HG02642 (cell line): ENCODE data around the gene FYCO1.

ENCODE experiments used
- ATAC-seq: cut with Tn5 transposase; IDR thresholded peaks from one replicate; pipeline ENCODE4 v1.9.1; 2021; ENCODE audit warnings: mild to moderate bottlenecking; ENCODE audit not compliant: unreplicated experiment, poor library complexity

The FYCO1 gene

GRCh38 chr3:45985532-45986302 is 9.9 kb downstream of the FYCO1 start:
- no peak for ATAC-seq

DNA sequence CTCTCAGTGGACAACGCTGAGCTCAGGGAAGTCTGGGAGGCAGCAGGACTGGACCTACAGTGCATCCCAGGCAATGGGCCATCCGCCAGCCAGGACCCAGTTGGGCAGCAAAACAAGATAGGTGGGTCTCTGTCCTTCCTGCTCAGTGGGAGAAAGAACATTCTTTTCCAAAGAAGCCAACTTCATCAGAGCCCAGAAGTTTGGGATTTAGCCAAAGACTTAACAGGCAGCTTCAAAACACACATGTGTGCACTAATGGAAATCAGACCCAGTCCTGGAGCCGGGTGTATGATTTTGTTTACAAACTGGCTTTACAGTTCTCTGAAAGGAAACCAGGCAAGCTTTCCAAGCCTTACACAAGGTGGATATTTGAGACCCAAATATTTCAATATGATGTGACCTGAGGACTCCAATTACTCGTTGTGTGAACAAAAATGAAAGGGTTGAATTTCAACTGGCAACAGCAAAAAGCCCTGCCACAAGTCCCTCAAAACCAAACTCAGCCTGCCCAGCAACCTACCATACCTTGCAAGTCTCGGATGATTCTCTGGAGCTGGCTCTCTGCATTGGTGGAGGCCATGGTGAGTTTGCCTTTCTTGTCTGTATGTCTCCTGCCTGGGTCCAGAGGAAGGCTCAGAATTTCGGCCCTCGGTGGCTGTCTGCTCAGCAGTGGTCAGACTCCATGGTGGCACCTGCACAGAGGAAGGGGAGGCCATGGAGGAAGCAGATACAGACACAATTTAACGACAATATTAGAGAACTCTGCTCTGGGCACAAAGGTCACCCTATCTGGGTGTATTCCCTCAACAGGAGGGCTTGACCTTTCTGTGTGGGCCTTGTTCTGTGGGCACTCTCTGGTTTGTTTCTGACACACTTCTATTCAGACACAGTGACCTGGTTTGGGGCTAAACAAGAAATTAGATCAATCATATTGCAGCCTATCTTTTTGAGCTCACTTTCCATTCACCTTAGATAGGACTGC is 11.0 kb downstream of the FYCO1 start:
- no peak for ATAC-seq

GRCh38 chr3:45983770-45984169 is 11.9 kb downstream of the FYCO1 start:
- ATAC-seq, result no peak

DNA sequence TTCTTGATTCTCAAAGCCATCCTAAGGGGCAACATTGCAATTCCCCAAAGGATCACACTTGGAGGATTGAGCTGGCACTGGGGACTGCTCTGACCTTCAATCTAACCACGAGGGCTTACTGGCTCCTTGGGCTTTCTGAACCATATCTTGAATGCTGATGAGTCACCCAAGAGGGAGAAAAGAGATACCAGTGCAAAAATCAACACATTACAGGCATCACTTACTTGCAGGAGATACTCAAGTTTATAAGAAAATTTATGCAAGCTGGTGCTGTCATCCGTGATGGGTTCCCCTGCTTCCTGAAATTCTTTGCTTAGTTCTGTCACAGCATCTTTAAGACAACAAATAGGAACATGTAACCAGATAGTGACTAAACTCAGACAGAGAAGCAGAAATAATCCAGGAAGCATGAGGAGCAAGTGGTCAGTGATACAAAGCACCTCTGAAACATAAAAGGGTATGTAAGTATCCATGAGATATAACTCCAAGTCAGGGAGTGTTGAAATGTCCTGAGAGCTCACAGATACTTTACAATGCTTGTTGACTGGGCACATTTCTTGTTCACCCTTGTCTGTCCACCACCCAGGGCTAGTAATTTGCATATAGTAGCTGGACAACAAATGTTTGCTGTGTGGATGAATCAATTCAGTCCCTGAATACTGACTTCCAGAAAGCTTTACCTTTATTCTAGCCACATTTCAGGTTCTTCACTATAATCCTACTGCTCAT is 14.1 kb downstream of the FYCO1 start:
- ATAC-seq, result no peak

DNA sequence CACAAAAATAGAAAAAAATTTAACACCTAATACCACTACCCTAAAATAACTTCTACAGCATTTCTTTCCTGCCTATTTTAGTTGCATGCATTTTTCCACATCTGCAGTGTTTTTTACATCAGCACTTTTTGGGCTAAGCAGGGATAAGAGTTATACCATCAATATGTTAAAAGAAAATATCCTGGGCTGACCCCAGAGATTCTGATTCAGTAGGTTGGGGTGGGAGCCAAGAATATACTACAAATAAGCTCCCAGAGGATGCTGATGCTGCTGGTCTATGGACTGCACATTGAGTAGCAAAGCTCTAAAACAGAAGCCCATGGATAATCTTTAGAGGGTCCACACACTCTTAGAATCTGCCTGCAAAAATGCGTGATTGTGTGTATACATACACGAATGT is 14.8 kb downstream of the FYCO1 start:
- no peak for ATAC-seq

GRCh38 chr3:45980229-45980813 is 15.3 kb downstream of the FYCO1 start:
- no peak for ATAC-seq

DNA sequence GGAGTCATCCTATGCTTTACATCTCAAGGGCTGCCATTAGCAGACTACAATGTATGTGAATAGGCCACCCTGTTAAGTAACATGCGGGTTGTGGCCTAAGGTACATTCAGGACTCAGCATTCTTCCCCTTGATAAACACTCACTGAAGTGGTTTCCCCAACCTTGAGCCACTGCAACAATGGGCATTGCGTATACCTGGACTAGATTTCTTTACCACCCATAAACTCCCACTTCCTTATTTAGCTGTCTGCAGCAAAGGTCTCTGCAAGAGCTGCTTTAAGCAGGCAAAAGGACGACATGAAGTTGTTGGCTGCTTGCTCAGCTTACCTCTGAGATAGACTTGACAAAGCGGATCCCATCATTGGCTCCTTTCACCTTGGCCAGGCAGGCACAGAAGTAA is 16.2 kb downstream of the FYCO1 start:
- ATAC-seq, result no peak

DNA sequence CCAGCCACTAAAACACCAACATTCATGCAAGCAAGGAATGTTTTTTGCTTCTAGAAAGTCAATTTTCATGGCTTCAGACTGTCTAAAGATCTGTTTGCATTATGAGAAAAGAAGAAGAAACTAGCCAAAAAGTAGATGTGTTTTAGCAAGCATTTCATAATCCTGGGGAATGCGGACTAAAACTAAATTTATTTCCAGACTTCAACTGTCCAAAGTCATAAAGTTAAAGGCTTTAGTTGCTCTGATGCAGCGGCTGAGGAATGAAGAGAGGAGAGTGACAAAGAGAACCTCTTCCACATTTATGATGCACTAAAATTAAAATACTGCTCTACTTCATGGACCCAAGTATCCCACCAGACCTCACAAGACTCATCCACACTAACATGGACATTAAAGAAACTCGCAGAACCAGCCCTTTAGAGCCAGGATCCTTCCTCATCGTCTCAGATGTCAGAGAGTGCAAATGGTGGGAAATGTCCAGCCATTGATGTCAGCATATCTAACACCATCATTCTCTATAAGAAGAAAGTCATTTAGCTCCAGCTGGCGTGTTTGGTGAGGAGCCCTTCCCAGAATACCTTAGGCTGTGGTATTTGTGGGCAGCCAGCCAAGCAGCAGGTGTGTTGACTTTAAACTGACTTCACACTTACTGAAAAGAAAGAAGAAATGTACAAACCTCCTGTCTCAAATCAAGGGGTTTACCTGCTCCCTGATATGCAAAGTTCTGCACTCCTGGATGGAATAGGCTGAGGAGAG is 17.4 kb downstream of the FYCO1 start:
- ATAC-seq, result no peak

- ATAC-seq, result no peak
Observed at GRCh38 chr3:45976191-45977091, 19.2 kb downstream of the FYCO1 start.

- ATAC-seq, result no peak
Observed at GRCh38 chr3:45975686-45976085, 19.9 kb downstream of the FYCO1 start.

DNA sequence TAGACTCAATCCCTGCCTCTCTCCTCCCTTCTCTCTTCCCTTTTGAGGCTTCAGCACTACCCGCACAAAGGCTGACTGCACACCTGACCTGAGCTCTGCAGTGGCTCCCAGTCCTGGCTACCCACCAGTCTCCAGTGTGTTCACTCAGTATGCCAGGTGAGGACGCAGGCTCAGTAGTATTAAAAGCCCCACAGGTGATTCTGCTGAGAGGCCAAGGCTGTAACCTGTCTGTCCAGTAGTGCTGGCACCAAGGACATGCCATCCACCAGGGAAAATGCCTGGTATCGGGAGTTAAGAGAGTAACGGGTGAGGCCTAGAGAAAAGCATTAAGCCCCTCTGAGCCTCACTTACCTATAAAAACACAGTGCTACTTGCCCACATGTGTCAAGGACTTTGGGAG is 20.9 kb downstream of the FYCO1 start:
- no peak for ATAC-seq

- ATAC-seq, result no peak
Observed at GRCh38 chr3:45972534-45973402, 22.9 kb downstream of the FYCO1 start.

DNA sequence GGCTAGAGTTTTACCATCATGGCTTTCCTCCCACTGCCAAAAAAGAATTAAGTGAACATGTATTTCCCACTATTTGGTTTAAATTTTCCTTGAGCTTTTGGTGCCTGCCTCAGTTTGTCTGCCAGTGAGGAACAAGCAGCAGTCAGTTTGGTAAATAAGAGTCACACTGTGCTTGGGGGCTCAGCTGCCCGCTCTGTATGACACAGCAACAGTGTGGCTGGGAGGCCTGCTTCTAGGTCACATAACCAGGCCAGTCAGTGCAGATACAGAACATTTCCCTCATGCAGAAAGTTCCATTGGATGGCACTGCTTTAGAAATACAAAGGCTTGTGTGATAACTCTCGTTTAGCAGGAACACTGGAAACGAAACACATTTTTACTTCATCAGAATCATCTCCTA is 25.7 kb downstream of the FYCO1 start:
- no peak for ATAC-seq

DNA sequence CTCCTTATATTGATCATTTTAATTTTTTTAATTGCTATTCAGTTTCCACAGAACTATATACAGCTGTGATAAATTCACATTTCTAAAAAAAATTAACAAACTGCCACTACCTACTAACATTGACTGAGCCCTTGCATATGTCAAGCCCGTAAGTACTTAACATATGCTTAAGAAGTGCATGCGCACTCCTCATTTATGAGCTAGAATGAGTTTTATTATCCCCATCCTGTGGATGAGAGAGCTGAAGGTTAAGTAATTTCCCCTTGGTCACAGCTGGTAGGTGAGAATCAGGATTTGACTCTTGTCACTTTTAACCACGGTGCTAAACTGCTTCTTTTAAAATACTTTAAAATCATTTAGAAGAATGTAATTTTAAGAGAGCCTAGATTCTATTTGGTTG is 26.5 kb downstream of the FYCO1 start:
- ATAC-seq, result no peak

DNA sequence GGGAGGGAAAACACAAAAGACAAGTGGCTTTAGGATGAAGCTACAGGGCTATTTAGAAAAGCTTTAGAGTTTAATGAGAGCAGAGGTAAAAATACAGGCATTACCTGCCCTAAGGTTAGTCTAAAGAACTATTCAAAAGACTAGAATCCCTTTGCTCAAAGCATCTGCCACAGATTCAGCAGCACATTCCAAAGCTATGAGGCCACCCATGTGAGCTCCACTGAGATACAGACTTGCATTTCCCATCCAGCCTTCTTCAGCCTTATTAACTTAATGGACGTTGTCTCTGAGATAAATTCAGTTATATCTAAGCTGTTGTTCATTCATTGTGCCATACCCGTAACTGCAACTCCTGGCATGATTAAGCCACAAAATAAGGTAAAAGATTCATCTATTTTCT is 26.9 kb downstream of the FYCO1 start:
- no peak for ATAC-seq

- ATAC-seq, result no peak
Observed at GRCh38 chr3:45968149-45968548, 27.5 kb downstream of the FYCO1 start.

DNA sequence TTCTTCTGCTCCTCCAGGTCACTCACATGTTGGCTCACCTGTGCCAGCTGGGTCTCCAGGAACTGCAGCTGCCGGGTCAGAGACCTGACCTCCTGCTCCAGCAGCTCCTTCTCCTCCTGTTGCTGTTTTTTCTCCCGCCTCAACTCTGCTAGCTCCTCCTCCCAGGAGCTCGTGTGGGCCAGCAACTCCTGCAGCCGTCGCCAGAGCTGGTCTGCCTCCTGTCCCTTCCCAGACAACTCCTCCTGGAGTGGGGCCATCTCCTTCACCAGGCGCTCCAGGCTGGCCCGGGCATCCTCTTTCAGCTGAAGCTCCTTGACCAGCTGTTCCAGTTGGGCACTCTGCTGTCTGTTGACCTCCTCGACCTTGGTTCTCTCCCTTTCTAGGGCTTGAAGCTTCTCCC is 27.9 kb downstream of the FYCO1 start:
- ATAC-seq, result no peak
